Left lung (tissue), 10 donors: ENCODE measurements around the gene PALLD. TPM values are rescaled to one million over a fixed set of nuclear protein-coding genes. Genes with fewer than 3 reads are reported as not detected.

Experiments used
- ATAC-seq: fragments of 200-7000 bp; cut with Tn5 transposase; one replicate; pipeline ENCODE4 v1.9.1; 2020; ENCODE audit warnings: moderate library complexity
- DNase-seq, 4 donors: peaks; one replicate each; pipeline ENCODE4 v3.0.0-alpha.2; 2013 to 2020
- H3K27ac ChIP-seq, 2 donors: fragments of 200-600 bp; sonication (generic) in 1 of 2; one replicate each; pipeline versions ENCODE4 v1.5.0 to v1.8.0; 2020 to 2021
- H3K27me3 ChIP-seq, 2 donors: fragments of 200-600 bp; sonication (generic) in 1 of 2; one replicate each; pipeline versions ENCODE4 v1.5.0 to v1.8.0; 2020 to 2021
- H3K36me3 ChIP-seq, 2 donors: fragments of 200-600 bp; sonication (generic) in 1 of 2; one replicate each; pipeline versions ENCODE4 v1.5.0 to v1.8.0; 2020 to 2021
- H3K4me1 ChIP-seq, 2 donors: fragments of 200-600 bp; one replicate each; pipeline ENCODE4 v1.8.0; 2021
- H3K4me3 ChIP-seq, 2 donors: fragments of 200-600 bp; sonication (generic) in 1 of 2; one replicate each; pipeline versions ENCODE4 v1.5.0 to v1.8.0; 2020 to 2021; ENCODE audit warnings: mild to moderate bottlenecking in 1 of 2
- H3K9me3 ChIP-seq, 2 donors: fragments of 200-600 bp; sonication (generic) in 1 of 2; one replicate each; pipeline versions ENCODE4 v1.5.0 to v1.8.0; 2020 to 2021
- CTCF ChIP-seq, 2 donors: fragments of 200-600 bp; sonication (generic) in 1 of 2; IDR thresholded peaks; one replicate each; pipeline versions ENCODE4 v1.5.0 to v1.8.0; 2021; ENCODE audit warnings: antibody characterized with exemption in 2 of 2
- intact Hi-C, 2 donors: fragments of 100-400 bp; cut with DNase I; formaldehyde crosslinking; loops; one replicate each; pipeline versions ENCODE4 v1.11.2 to v1.14.2; 2022
- polyA plus RNA-seq, 6 donors: library from polyadenylated mRNA; unstranded; fragments of 120-200 nt; gene quantifications; one replicate each; pipeline ENCODE4 v1.2.1, GENCODE V29; 2013; ENCODE audit not compliant: insufficient read length in 6 of 6
- total RNA-seq, 2 donors: library from RNA; stranded (reverse); fragmentation: NEBNext Ultra II Directional; extraction: Animal tissue kit (Norgen Biotek cat#: 25700); gene quantifications; one replicate each; pipeline ENCODE4 v1.2.1, GENCODE V29; 2021
- donor health status: DM: no; HTN: yes; CAD: no.
- donor health status: DM: no; HTN: no; CAD: no.

Gene PALLD
- total and polyA plus RNA-seq, 8 donors = 67.5 to 194 (median 80.4) TPM

DNA sequence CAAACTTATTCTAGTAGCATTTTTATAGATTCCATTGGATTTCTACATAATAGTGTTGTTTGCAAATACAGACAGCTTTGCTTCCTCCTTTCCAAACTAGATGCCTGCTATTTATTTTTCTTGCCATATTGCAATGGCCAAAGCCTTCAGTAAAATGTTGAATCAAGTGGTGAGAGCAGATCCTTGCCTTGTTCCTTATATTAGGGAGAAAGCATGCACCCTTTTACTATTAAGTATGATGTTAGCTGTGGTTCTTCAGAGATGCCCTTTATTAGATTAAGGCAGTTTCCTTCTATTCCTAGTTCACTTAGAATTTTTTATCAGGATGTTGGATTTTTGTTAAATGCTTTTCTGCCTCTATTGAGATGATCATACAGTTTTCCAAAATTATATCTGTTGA lies 279.5 kb downstream of the PALLD start:
- DNase-seq = no peak
- no peaks in the 10 kb centered on the region for H3K36me3 ChIP-seq
- no peaks in the 10 kb centered on the region for H3K4me1 ChIP-seq
- no peaks in the 10 kb centered on the region for H3K27me3 ChIP-seq
- H3K4me3 ChIP-seq = no peak overlapping the region
- intact Hi-C loops = no loop called here
- no peak for TF ChIP-seq CTCF (IDR thresholded peaks at IDR 0.05)
- H3K27ac ChIP-seq = no peak overlapping the region
- ATAC-seq = no peak
- peaks cover 0 to 13% of the 10 kb centered on the region in 2 donors for H3K9me3 ChIP-seq

GRCh38 chr4:168777277-168777965 lies 280.6 kb downstream of the PALLD start:
- intact Hi-C loops = no loop called here
- no peak for ATAC-seq
- no peak for TF ChIP-seq CTCF (IDR thresholded peaks at IDR 0.05)

GRCh38 chr4:168781341-168781740 lies 284.5 kb downstream of the PALLD start:
- no peak for TF ChIP-seq CTCF (IDR thresholded peaks at IDR 0.05)
- H3K27ac ChIP-seq = no peak overlapping the region
- no peaks in the 10 kb centered on the region for H3K4me1 ChIP-seq
- no peak for DNase-seq
- no peaks in the 10 kb centered on the region for H3K36me3 ChIP-seq
- peaks cover 0 to 5% of the 10 kb centered on the region in 2 donors for H3K9me3 ChIP-seq
- intact Hi-C loops = no loop called here
- no peak for ATAC-seq
- no peak overlapping the region for H3K4me3 ChIP-seq
- H3K27me3 ChIP-seq = no peaks in the 10 kb centered on the region

More at GRCh38 chr4:168777277-168777965, 280.6 kb downstream of the PALLD start:
- Histone ChIP-seq H3K27me3 (no peaks in the 10 kb centered on the region), H3K4me3 (no peak overlapping the region), H3K9me3 (peaks cover 0 to 13% of the 10 kb centered on the region in 2 donors), H3K4me1 (no peaks in the 10 kb centered on the region), H3K36me3 (no peaks in the 10 kb centered on the region), H3K27ac (no peak overlapping the region)
- DNase-seq = no peak

DNA sequence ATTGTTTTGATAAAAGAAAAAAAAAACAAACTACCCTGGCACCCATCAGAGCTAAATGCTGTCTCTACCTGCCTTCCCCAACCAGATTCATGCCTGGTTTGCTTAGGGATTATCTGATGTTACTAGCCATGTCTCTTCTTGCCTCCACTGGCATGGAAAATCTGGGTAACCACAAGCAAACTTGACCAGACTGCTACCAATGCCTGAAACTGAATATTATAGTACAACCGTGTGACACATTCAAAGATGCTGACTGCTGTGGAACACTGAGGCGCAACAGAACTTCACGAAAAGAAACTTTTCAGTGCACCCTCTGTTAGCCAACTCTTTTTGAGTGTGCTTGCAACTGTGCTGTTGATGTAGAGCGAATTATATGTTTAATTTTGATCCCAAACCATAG lies 285.1 kb downstream of the PALLD start:
- no peak overlapping the region for H3K27ac ChIP-seq

GRCh38 chr4:168782439-168782838 lies 285.6 kb downstream of the PALLD start:
- no peak for ATAC-seq

More for the DNA sequence above, 285.1 kb downstream of the PALLD start:
- no peaks in the 10 kb centered on the region for H3K4me1 ChIP-seq
- no peak for DNase-seq
- no peak for ATAC-seq
- no peaks in the 10 kb centered on the region for H3K27me3 ChIP-seq
- H3K36me3 ChIP-seq = no peaks in the 10 kb centered on the region
- intact Hi-C loops = no loop called here
- TF ChIP-seq CTCF (IDR thresholded peaks at IDR 0.05) = no peak
- H3K4me3 ChIP-seq = no peak overlapping the region
- H3K9me3 ChIP-seq = no peaks in the 10 kb centered on the region

More at GRCh38 chr4:168782439-168782838, 285.6 kb downstream of the PALLD start:
- no peak overlapping the region for H3K27ac ChIP-seq
- H3K9me3 ChIP-seq = no peaks in the 10 kb centered on the region
- no peaks in the 10 kb centered on the region for H3K4me1 ChIP-seq
- no peaks in the 10 kb centered on the region for H3K27me3 ChIP-seq
- no peak for DNase-seq
- intact Hi-C loops = no loop called here
- TF ChIP-seq CTCF (IDR thresholded peaks at IDR 0.05) = no peak
- no peak overlapping the region for H3K4me3 ChIP-seq
- no peaks in the 10 kb centered on the region for H3K36me3 ChIP-seq
